HG03060 (cell line): Measurements from ENCODE around the gene RPS6KA1.
"Not testable (repeated sequence)": the region's sequence is repeated elsewhere in the genome, so short reads cannot be mapped to it uniquely, and the experiment has no call there.

ENCODE experiments used
- ATAC-seq: cut with Tn5 transposase; IDR thresholded peaks from one replicate; pipeline ENCODE4 v1.9.1; 2021; ENCODE audit warnings: low read depth, moderate number of reproducible peaks; ENCODE audit not compliant: unreplicated experiment

Gene RPS6KA1

GRCh38 chr1:26529655-26530409 lies at the start of gene RPS6KA1:
TSS of gene RPS6KA1 (plus strand) at chr1:26529761. CDS start at chr1:26529921, 160 bp downstream.
- no peak for ATAC-seq

DNA sequence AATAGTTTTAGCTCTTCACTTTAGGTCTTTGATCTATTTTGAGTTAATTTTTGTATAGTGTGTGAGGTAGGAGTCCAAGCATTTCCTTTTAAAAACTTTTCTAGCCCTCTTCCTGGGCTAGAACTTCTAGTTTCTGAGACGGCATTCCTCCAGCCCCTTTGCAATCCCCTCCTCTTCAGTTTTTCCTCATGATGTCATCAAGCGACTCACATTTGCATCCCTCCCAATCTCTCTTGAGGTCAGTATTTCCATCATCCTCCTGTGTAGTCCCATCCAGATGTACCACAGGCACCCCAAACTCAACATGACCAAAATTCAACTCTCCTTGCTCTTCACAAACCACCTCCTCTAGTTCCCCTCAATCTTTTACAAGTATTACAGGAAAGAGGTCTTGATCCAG lies 46.6 kb upstream of the RPS6KA1 start:
- ATAC-seq: no peak

GRCh38 chr1:26483980-26484379 lies 45.6 kb upstream of the RPS6KA1 start:
- ATAC-seq: no peak

- no peak for ATAC-seq
Measured at GRCh38 chr1:26490155-26490554, 39.4 kb upstream of the RPS6KA1 start.

GRCh38 chr1:26493267-26493666 lies 36.3 kb upstream of the RPS6KA1 start:
- no peak for ATAC-seq

DNA sequence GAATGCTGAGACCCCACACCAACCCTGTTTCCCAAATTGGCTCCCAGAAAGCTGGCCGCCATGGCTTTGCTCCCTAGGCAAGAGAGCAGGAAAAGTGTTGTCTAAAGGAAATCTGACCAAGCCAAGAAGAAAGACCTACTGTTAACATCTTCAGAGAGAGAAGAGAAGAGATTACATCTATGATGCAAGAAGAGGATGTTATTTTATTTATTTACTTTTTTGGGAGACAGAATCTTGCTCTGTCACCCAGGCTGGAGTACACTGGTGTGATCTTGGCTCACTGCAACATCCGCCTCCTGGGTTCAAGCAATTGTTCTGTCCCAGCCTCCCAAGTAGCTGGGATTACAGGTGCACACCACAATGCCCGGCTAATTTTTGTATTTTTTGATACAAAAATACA lies 35.6 kb upstream of the RPS6KA1 start:
- ATAC-seq: no peak

DNA sequence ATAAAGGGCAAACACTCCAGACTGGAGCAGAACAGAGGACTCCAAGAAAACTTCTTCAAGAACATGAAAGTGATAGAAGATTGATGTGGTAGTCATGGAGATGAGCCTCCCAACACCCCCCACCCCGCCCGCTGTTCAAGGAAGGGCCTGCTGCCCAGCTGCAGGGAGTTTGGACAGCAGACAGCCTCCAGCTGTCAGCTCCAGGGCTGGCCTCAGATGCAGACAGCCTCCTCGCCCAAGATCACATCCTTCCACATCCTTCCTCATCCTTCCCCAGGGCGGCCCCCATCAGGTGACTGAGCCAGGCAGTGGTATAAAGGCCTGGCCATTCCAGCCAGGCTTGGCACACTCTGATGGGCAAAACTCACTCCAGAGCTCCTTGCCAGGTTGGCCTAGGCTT lies 32.7 kb upstream of the RPS6KA1 start:
- no peak for ATAC-seq

DNA sequence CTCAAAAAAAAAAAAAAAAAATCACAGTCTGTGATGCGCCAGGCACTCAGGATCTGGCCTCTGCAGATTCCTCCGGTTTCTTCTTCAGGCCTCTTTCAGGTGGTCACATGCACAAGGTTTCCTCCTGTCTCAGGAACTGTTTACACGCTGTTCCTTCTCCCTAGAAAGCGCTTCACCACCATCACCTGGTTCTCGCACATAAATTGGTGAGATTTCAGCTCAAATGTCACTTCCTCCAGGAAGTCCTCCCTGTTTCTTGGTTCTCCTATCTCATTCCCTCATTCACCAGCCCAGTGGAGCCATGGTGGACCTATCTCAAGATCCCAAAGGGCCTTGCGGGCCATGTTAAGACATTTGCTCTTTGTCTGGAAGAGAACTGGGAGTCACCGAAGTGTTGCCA lies 30.7 kb upstream of the RPS6KA1 start:
- ATAC-seq: no peak

DNA sequence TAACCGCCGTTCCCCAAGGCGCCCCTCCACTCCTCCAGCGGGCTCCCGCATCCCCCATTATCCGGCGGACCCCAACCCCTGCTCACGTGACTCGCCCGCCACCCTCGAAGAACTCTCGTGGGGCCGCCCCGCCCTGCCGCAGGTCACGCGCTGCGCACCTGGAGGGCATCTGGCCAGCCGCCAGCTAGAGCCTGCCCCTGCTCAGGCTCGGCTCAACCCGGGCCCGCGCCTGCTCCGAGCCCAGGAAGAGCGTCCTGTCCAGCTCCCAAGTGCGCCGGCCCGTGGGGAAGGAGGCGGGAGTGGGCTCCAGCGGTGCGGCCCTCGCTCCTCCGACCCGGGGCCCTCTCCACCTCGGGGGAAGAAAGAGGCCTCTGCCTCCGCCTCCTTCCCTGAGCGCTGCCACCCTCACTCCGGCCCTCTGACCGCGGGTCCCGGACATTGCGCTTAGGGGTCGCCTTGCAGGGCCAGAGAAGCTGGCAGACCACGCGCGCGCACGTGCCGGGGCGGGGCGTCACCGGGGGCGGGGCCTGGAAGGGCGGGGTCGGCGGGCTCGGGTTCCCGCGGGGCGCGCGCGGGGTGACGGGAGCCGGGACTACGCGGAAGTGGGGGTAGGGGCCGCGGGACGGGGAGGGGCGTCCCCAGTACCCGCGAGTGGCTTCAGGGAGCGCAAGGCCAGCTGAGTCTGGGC lies 28.9 kb upstream of the RPS6KA1 start:
- no peak for ATAC-seq

GRCh38 chr1:26510711-26511110 lies 18.9 kb upstream of the RPS6KA1 start:
- ATAC-seq: not testable (repeated sequence)

DNA sequence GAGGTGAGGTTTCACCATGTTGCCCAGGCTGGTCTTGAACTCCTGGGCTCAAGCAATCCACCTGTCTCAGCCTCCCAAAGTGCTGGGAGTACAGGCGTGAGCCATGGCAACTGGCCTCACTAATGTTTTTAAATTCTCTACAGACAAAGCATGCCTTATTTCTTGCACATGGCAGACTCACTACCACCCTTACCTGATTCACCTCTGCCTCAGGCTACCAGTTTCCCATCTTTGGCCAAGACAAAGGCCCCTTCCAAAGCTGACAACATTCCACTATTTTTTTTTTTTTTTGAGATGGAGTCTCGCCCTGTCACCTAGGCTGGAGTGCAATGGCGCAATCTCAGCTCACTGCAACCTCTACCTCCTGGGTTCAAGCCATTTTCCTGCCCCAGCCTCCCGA lies 13.7 kb upstream of the RPS6KA1 start:
- ATAC-seq: not testable (repeated sequence)

GRCh38 chr1:26516987-26517765 lies 12.4 kb upstream of the RPS6KA1 start:
- no peak for ATAC-seq

GRCh38 chr1:26517766-26518049 lies 11.9 kb upstream of the RPS6KA1 start:
- ATAC-seq: no peak

- ATAC-seq: no peak
Measured at GRCh38 chr1:26518355-26518754, 11.2 kb upstream of the RPS6KA1 start.

GRCh38 chr1:26520339-26520738 lies 9.2 kb upstream of the RPS6KA1 start:
- ATAC-seq: no peak

DNA sequence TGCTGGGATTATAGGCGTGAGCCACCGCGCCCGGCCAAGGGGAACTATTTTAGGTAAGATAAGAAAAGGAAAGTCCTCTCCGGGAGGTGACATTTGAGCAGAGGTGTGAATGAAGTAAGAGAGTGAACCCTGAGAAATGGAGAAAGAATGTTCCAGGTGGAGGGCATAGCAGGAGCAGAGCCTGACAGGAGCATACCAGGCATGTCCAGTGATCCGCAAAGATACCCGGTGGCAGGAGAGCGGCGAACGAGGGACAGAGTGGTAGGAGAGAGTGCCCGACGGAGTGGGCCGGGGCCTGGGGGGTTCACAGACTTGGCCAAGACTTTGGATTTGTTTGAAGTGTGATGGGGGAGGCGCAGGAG lies 7.9 kb upstream of the RPS6KA1 start:
- ATAC-seq: no peak

DNA sequence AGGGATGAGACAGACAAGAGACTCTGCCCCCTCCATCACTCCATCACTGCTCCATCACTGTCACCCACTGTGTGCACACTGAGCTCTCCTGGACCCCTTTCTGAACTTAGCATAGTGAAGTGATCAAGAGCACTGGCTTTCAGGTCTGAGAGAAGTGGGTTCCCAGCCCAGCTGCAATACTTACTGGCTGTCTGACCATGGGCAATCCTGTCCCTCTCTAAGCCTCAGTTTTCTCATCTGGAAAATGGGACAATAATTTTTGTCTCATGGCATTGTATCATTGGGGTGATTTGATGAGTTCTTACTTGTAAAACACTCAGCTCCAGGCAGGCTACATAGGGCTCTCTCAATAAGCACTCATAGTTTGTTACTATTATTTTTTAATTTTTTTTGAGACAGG lies 7.5 kb upstream of the RPS6KA1 start:
- ATAC-seq: no peak

GRCh38 chr1:26524181-26524580 lies 5.4 kb upstream of the RPS6KA1 start:
- ATAC-seq: no peak

DNA sequence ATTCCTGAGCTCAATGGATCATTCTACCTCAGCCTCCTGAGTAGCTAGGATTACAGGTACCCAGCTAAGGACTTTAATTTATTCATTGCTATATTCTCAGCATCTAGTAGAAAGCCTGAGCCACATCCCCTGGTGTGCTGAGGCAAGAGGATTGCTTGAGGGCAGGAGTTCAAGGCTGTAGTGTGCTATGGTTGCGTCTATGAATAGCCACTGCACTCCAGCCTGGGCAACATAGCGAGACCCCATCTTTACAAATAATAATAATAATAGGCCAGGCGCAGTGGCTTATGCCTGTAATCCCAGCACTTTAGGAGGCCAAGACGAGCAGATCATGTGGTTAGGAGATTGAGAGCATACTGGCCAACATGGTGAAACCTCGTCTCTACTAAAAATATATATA lies 3.3 kb upstream of the RPS6KA1 start:
- no peak for ATAC-seq

GRCh38 chr1:26529405-26529654 lies 231 bp upstream of the RPS6KA1 start:
- no peak for ATAC-seq

DNA sequence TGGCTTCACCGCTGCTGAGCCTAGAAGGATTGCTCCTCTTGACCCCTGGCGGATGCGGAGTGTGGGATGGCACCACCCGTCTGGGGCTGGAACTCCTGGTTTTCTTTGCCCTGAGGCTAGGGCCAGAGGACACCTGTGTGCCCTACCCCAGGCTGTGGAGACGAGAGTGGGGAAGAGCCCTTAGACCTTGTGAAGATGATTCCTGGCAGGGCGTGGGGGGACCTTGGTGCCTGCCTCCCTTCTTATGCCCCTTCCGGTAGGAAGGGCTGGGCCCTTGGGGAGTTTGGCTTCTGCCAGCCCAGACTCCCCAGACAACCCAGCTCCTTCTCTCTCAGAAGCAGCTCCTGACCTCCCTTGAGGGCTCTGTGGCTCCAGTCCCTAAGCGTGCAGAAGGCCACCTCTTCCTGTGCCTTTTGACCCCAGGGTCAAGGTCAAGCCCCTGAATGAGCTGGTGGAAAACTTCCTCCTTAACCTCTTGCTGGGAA lies 891 bp downstream of the RPS6KA1 start:
- no peak for ATAC-seq
